Muscle of leg (tissue), 11 donors: ENCODE results near the gene SGMS2. TPM values are rescaled to one million over a fixed set of nuclear protein-coding genes. Genes with fewer than 3 reads are reported as not detected.

Source experiments
- DNase-seq: peaks from one replicate; pipeline ENCODE4 v3.0.0; 2013
- H3K27ac ChIP-seq: one replicate; pipeline ENCODE4 v1.5.1; 2013; ENCODE audit warnings: mild to moderate bottlenecking, low read length, control low read depth
- H3K27me3 ChIP-seq: one replicate; pipeline ENCODE4 v1.6.1; 2013; ENCODE audit warnings: low read length; ENCODE audit not compliant: control insufficient read depth, insufficient read depth
- H3K36me3 ChIP-seq: one replicate; pipeline ENCODE4 v1.6.1; 2013; ENCODE audit warnings: low read length; ENCODE audit not compliant: control insufficient read depth, insufficient read depth
- H3K4me1 ChIP-seq: one replicate; pipeline ENCODE4 v1.6.1; 2013; ENCODE audit warnings: low read length; ENCODE audit not compliant: control insufficient read depth, insufficient read depth
- H3K4me3 ChIP-seq: one replicate; pipeline ENCODE4 v1.5.1; 2013; ENCODE audit warnings: low read length, control low read depth
- H3K9me3 ChIP-seq: replicated peaks from 2 replicates; pipeline ENCODE4 v1.6.1; 2013; ENCODE audit warnings: low read depth, low read length; ENCODE audit not compliant: control insufficient read depth
- WGBS: methylation state at CpG from one replicate; pipeline ENCODE4 v1.1.5; 2013; ENCODE audit warnings: missing lambda C conversion rate; ENCODE audit not compliant: insufficient coverage; 5-methylcytosine and 5-hydroxymethylcytosine counted together
- polyA plus RNA-seq, 8 donors: library from polyadenylated mRNA; unstranded; fragments of 120-200 nt; gene quantifications; one replicate each; pipeline versions ENCODE4 v1.2.1 to v1.2.3, GENCODE V29; 2013; ENCODE audit warnings: inconsistent platforms in 1 of 8, low replicate concordance in 1 of 8; ENCODE audit not compliant: insufficient read length in 8 of 8, insufficient read depth in 1 of 8
- total RNA-seq: library from RNA; stranded (reverse); fragments of 120-200 nt; gene quantifications from one replicate; pipeline ENCODE4 v1.2.4, GENCODE V29; 2013

SGMS2 gene
- total and polyA plus RNA-seq, 9 donors, result 6.9 to 14.8 (median 8.8) TPM

GRCh38 chr4:107843391-107843790 is 18.7 kb downstream of the SGMS2 start:
- H3K27me3 ChIP-seq, result no peaks in the 10 kb centered on the region
- DNase-seq, result peak; percentile 41
- no peaks in the 10 kb centered on the region for H3K4me1 ChIP-seq
- no peaks in the 10 kb centered on the region for H3K36me3 ChIP-seq
- H3K27ac ChIP-seq, result no peak overlapping the region
- WGBS, result 20% methylated on average over 1 of the region's 1 CpG
- H3K4me3 ChIP-seq, result no peak overlapping the region
- H3K9me3 ChIP-seq, result peaks cover 2% of the 10 kb centered on the region

GRCh38 chr4:107845681-107846080 is 20.9 kb downstream of the SGMS2 start:
- no peak for DNase-seq
- no peak overlapping the region for H3K4me3 ChIP-seq
- H3K27ac ChIP-seq, result no peak overlapping the region
- no peaks in the 10 kb centered on the region for H3K27me3 ChIP-seq
- H3K36me3 ChIP-seq, result no peaks in the 10 kb centered on the region
- no peaks in the 10 kb centered on the region for H3K4me1 ChIP-seq
- 100% methylated on average over 2 of the region's 3 CpGs for WGBS
- H3K9me3 ChIP-seq, result peaks cover 2% of the 10 kb centered on the region

GRCh38 chr4:107850438-107850837 is 25.7 kb downstream of the SGMS2 start:
- 83% methylated on average over 2 of the region's 2 CpGs for WGBS
- H3K27me3 ChIP-seq, result no peaks in the 10 kb centered on the region
- H3K9me3 ChIP-seq, result peaks cover 2% of the 10 kb centered on the region
- H3K27ac ChIP-seq, result no peak overlapping the region
- H3K36me3 ChIP-seq, result no peaks in the 10 kb centered on the region
- no peak overlapping the region for H3K4me3 ChIP-seq
- no peaks in the 10 kb centered on the region for H3K4me1 ChIP-seq
- no peak for DNase-seq

- peak; percentile 51 for DNase-seq
Measured at GRCh38 chr4:107853444-107854355, 29.0 kb downstream of the SGMS2 start.

GRCh38 chr4:107854356-107855022 is 29.8 kb downstream of the SGMS2 start:
- Histone ChIP-seq H3K36me3 (no peaks in the 10 kb centered on the region), H3K27ac (peak overlapping the region; percentile 48), H3K4me3 (no peak overlapping the region), H3K9me3 (no peaks in the 10 kb centered on the region), H3K4me1 (peaks cover 4% of the 10 kb centered on the region), H3K27me3 (no peaks in the 10 kb centered on the region)
- peak; percentile 94 for DNase-seq
- 0% methylated on average over 1 of the region's 3 CpGs for WGBS

More at GRCh38 chr4:107853444-107854355, 29.0 kb downstream of the SGMS2 start:
- Histone ChIP-seq H3K27ac (peak overlapping the region; percentile 48), H3K36me3 (no peaks in the 10 kb centered on the region), H3K4me3 (no peak overlapping the region), H3K4me1 (peaks cover 4% of the 10 kb centered on the region), H3K9me3 (no peaks in the 10 kb centered on the region), H3K27me3 (no peaks in the 10 kb centered on the region)
- no CpG with 5 or more reads among the region's 9 CpGs for WGBS

GRCh38 chr4:107855723-107856122 is 31.0 kb downstream of the SGMS2 start:
- Histone ChIP-seq H3K36me3 (no peaks in the 10 kb centered on the region), H3K4me1 (peaks cover 4% of the 10 kb centered on the region)
- WGBS, result no CpG with 5 or more reads among the region's 3 CpGs

GRCh38 chr4:107856901-107857300 is 32.2 kb downstream of the SGMS2 start:
- no peak overlapping the region for H3K4me3 ChIP-seq
- no peak for DNase-seq
- no peaks in the 10 kb centered on the region for H3K36me3 ChIP-seq
- WGBS, result no CpG with 5 or more reads among the region's 1 CpG
- H3K27ac ChIP-seq, result no peak overlapping the region
- H3K4me1 ChIP-seq, result peaks cover 4% of the 10 kb centered on the region
- H3K9me3 ChIP-seq, result no peaks in the 10 kb centered on the region
- no peaks in the 10 kb centered on the region for H3K27me3 ChIP-seq

More at GRCh38 chr4:107855723-107856122, 31.0 kb downstream of the SGMS2 start:
- H3K27ac ChIP-seq, result no peak overlapping the region
- no peaks in the 10 kb centered on the region for H3K9me3 ChIP-seq
- DNase-seq, result no peak
- no peak overlapping the region for H3K4me3 ChIP-seq
- H3K27me3 ChIP-seq, result no peaks in the 10 kb centered on the region

GRCh38 chr4:107857741-107858140 is 33.0 kb downstream of the SGMS2 start:
- H3K27ac ChIP-seq, result no peak overlapping the region
- no peak overlapping the region for H3K4me3 ChIP-seq
- no peaks in the 10 kb centered on the region for H3K36me3 ChIP-seq
- no peaks in the 10 kb centered on the region for H3K9me3 ChIP-seq
- H3K27me3 ChIP-seq, result no peaks in the 10 kb centered on the region
- H3K4me1 ChIP-seq, result peaks cover 4% of the 10 kb centered on the region
- no peak for DNase-seq
- 63% methylated on average over 3 of the region's 4 CpGs for WGBS

GRCh38 chr4:107858158-107858742 is 33.5 kb downstream of the SGMS2 start:
- DNase-seq, result no peak
- no CpG with 5 or more reads among the region's 3 CpGs for WGBS
- no peaks in the 10 kb centered on the region for H3K36me3 ChIP-seq
- H3K4me3 ChIP-seq, result no peak overlapping the region
- no peaks in the 10 kb centered on the region for H3K9me3 ChIP-seq
- no peak overlapping the region for H3K27ac ChIP-seq
- H3K4me1 ChIP-seq, result peaks cover 4% of the 10 kb centered on the region
- no peaks in the 10 kb centered on the region for H3K27me3 ChIP-seq

- Histone ChIP-seq H3K27me3 (no peaks in the 10 kb centered on the region), H3K4me1 (peaks cover 4% of the 10 kb centered on the region), H3K9me3 (no peaks in the 10 kb centered on the region), H3K36me3 (no peaks in the 10 kb centered on the region), H3K27ac (no peak overlapping the region), H3K4me3 (no peak overlapping the region)
- 65% methylated on average over 5 of the region's 5 CpGs for WGBS
- DNase-seq, result no peak
Measured at GRCh38 chr4:107862658-107863057, 37.9 kb downstream of the SGMS2 start.
